ENCODE measurements around the gene FURIN. TPM values are rescaled to one million over a fixed set of nuclear protein-coding genes. Genes with fewer than 3 reads are reported as not detected.

The FURIN gene
- total RNA-seq, 4 donors from 2014 or later: 34.4 to 72.5 (median 49.8) TPM

DNA sequence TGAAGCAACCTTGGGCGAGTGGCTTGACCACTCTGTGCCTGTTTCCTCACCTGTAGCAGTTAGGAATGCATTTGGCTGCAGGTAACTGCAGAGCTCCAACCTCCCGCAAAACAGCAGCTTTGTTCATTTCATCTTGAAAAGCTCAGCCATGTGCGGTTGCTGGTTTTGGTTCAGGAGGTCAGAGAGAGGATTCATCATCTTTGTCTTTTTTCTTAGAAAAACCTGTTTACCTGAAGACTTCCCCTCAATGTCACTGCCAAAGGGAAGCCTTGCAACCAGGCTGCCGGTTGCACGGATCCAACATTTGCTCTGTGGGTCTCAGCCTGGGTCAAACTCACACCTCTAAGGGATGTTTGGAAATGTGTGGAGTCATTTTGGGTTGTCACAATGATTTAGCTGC lies 16.4 kb upstream of the FURIN start:
- TF ChIP-seq, protein P1, sequence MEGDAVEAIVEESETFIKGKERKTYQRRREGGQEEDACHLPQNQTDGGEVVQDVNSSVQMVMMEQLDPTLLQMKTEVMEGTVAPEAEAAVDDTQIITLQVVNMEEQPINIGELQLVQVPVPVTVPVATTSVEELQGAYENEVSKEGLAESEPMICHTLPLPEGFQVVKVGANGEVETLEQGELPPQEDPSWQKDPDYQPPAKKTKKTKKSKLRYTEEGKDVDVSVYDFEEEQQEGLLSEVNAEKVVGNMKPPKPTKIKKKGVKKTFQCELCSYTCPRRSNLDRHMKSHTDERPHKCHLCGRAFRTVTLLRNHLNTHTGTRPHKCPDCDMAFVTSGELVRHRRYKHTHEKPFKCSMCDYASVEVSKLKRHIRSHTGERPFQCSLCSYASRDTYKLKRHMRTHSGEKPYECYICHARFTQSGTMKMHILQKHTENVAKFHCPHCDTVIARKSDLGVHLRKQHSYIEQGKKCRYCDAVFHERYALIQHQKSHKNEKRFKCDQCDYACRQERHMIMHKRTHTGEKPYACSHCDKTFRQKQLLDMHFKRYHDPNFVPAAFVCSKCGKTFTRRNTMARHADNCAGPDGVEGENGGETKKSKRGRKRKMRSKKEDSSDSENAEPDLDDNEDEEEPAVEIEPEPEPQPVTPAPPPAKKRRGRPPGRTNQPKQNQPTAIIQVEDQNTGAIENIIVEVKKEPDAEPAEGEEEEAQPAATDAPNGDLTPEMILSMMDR (IDR thresholded peaks at IDR 0.05; ENCODE audit: low read depth): no peak

GRCh38 chr15:90855139-90855538 lies 13.2 kb upstream of the FURIN start:
- TF ChIP-seq, protein P1 (IDR thresholded peaks at IDR 0.05; ENCODE audit: low read depth): no peak

DNA sequence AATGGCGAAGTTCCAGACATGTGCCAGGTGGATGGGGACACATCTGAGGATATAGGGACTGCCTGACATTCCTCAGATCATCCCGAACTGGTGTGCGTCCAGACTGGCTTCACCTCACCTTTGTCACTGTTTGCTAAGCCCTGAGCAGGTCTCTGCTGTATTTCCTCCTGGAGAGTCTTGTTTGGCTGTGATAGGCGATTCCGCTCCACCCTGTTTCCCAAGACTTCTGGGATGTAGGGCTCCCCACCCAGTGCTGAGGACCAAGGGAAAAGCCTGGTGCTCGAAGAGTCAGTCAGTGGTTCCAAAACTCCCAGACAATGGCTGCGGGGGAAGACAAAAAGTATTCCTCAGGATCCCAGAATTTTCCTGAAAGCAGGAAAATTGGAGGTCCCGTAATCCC lies 11.1 kb upstream of the FURIN start:
- TF ChIP-seq, protein P1 (IDR thresholded peaks at IDR 0.05; ENCODE audit: low read depth): no peak

DNA sequence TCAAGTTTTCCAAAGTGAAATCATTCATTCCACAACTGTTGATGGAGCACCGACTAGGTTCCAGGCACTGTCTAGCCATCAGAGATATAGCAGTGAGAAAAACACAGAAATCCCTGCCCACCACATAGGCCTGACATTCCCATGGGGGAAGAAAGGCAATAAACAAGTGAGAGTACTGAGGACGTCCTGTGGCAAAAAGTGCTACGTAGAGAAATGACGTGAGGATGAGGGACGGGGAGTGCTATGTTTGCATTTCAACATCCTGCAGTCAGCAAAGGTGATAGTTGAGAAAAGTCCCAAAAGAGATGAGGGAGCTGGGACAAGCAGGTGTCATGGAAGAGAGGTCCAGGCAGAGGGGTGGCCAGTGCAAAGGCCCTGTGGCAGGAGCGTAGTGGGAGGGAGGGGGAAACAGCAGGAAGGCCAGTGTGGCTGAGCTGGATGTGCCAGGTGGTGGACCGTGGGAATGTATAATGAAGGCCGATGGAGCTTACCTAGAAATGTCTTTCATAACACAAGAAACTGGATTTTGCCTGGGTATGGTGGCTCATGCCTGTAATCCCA lies 10.4 kb upstream of the FURIN start:
- TF ChIP-seq, protein P1 (IDR thresholded peaks at IDR 0.05; ENCODE audit: low read depth): no peak

GRCh38 chr15:90859234-90860131 lies 8.9 kb upstream of the FURIN start:
- TF ChIP-seq, protein P1 (IDR thresholded peaks at IDR 0.05; ENCODE audit: low read depth): no peak

DNA sequence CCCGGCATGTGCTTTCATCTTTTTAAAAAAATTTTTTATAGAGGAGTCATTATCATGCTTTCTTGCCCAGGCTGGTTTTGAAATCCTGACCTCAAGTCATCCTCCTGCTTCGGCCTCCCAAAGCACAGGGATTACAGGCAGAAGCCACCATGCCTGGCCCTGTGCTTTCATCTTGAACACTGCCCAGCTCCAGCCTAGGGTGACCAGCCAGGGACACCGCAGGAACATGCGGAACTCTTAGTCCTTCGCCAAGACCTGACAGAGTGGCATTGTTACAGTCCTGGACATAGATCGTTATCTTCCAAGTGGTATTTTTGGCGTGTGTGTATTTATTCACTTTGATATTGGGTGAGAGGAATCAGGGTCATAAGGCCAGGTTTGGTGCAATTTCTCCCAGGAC lies 7.9 kb upstream of the FURIN start:
- TF ChIP-seq, protein P1 (IDR thresholded peaks at IDR 0.05; ENCODE audit: low read depth): no peak

GRCh38 chr15:90860942-90861675 lies 7.3 kb upstream of the FURIN start:
- TF ChIP-seq, protein P1 (IDR thresholded peaks at IDR 0.05; ENCODE audit: low read depth): no peak
